ENCODE measurements around the gene KCNC3.

KCNC3 gene

DNA sequence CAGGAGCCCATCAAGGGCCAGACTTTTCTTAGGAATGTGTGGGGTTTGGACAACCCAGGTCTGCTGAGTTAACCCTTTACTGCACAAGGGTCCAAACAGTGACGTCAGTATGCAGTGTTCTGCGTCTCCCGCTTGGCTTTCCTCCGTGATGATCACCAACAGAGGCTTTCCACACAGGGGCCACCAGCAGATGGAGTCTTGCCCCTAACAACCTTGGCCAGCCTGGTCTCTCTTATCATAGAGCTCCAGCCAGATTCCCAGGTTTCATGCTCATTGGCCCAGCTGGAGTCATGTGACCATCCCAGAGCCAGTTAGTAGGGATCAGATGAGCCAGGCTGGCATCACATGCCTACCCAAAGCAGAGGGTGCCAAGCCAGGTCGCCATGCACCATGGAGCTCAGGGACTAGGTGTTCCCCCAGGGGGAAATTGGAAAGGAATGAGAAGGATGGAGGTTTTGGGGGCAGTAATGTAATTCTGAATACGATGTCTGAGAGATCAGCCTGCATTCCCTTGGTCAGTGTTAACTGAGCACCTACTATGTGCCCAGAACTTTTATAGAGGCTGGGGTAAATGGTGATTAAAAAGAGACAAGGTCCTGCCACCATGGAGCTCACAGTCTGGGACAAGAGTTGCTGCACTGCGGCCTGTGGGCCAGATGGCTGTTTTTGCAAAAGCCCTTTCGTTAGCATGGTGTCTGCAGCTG, 64.5 kb downstream of the KCNC3 start:
- Histone ChIP-seq H3K27ac (ENCODE audit: low read depth, low read length) (no peak overlapping the region), H3K4me3 (ENCODE audit: low read depth in 1 of 2, low read length in 2 of 2) (no peak overlapping the region), H3K4me1 (ENCODE audit: control insufficient read depth in 1 of 2, insufficient read depth in 2 of 2, low read length in 2 of 2) (no peaks in the 10 kb centered on the region), H3K9me3 (ENCODE audit: control insufficient read depth in 1 of 2, low read length in 2 of 2) (no peaks in the 10 kb centered on the region), H3K27me3 (ENCODE audit: control insufficient read depth in 1 of 2, insufficient read depth in 2 of 2, low read length in 2 of 2) (no peaks in the 10 kb centered on the region), H3K9ac (ENCODE audit: low read depth in 1 of 2, low read length in 2 of 2) (no peak overlapping the region), H3K36me3 (ENCODE audit: control insufficient read depth in 1 of 2, insufficient read depth in 2 of 2, low read length in 2 of 2) (peaks cover 26 to 67% of the 10 kb centered on the region in 2 donors)

- Histone ChIP-seq H3K4me3 (ENCODE audit: low read depth in 1 of 2, low read length in 2 of 2) (no peak overlapping the region), H3K27me3 (ENCODE audit: control insufficient read depth in 1 of 2, insufficient read depth in 2 of 2, low read length in 2 of 2) (no peaks in the 10 kb centered on the region), H3K27ac (ENCODE audit: low read depth, low read length) (no peak overlapping the region), H3K9me3 (ENCODE audit: control insufficient read depth in 1 of 2, low read length in 2 of 2) (no peaks in the 10 kb centered on the region), H3K36me3 (ENCODE audit: control insufficient read depth in 1 of 2, insufficient read depth in 2 of 2, low read length in 2 of 2) (peaks cover 16 to 66% of the 10 kb centered on the region in 2 donors), H3K4me1 (ENCODE audit: control insufficient read depth in 1 of 2, insufficient read depth in 2 of 2, low read length in 2 of 2) (no peaks in the 10 kb centered on the region), H3K9ac (ENCODE audit: low read depth in 1 of 2, low read length in 2 of 2) (no peak overlapping the region)
These were observed 66.0 kb downstream of the KCNC3 start for GRCh38 chr19:50263176-50263575.

All from duodenal mucosa (tissue), 2 donors.